Measurements from ENCODE around the gene PRPH2. TPM values are rescaled to one million over a fixed set of nuclear protein-coding genes. Genes with fewer than 3 reads are reported as not detected.

Gene PRPH2
- total and polyA plus RNA-seq, 2 donors (not counting 3 experiments of a cell fraction or from before 2014, with no cell fraction given): 0.40 to 0.46 TPM

DNA sequence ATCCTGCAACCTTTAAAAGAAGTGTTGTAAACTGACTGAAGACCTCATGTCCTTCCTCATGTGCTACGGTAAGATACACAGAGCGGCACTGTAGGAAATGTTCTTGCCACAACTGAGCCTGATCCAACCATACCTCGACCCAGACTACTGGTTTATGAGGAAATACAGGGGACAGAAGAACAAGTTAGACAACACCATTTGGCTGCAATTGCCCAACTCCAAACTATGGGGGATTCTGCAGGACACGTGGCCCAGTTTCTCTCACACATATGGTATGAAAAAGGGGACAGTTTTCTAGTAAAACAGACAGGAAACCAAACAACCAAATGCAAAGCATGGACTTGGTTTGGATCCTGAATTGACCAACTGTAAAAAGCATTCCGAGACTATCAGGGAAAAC, 10.5 kb downstream of the PRPH2 start:
- Histone ChIP-seq H3K9me3 (replicated peaks; ENCODE audit: control insufficient read depth, insufficient read depth, low read length) (peaks cover 2% of the 10 kb centered on the region), H3K4me3 (replicated peaks in 1 of 3; ENCODE audit: insufficient read depth in 1 of 3, low read depth in 1 of 3, low read length in 3 of 3) (no peak overlapping the region), H3K79me2 (ENCODE audit: control insufficient read depth, insufficient read depth, low read length) (no peaks in the 10 kb centered on the region), H3K27me3 (ENCODE audit: control insufficient read depth in 2 of 2, insufficient read depth in 2 of 2, low read length in 2 of 2) (no peaks in the 10 kb centered on the region), H3K4me2 (ENCODE audit: insufficient read depth, low read length) (no peak overlapping the region), H3K36me3 (ENCODE audit: control insufficient read depth in 2 of 2, extremely low read depth in 1 of 2, insufficient read depth in 2 of 2, low read length in 2 of 2) (no peaks in the 10 kb centered on the region), H3K9ac (replicated peaks; ENCODE audit: extremely low read depth, insufficient read depth, low read length) (no peak overlapping the region), H2AFZ (ENCODE audit: low read depth, low read length) (no peak overlapping the region), H3K27ac (ENCODE audit: insufficient read depth, low read depth, low read length) (no peak overlapping the region), H3K9me1 (replicated peaks; ENCODE audit: control insufficient read depth, extremely low read depth, insufficient read depth, low read length) (no peaks in the 10 kb centered on the region), H3K4me1 (ENCODE audit: control insufficient read depth, extremely low read depth, insufficient read depth, low read length) (peaks cover 6% of the 10 kb centered on the region), H4K20me1 (replicated peaks; ENCODE audit: control insufficient read depth, extremely low read depth, insufficient read depth, low read length) (no peaks in the 10 kb centered on the region)
- ChIA-PET CTCF (no interaction called here), POLR2A (no interaction called here)
- dilution Hi-C loops (cut with MboI; ENCODE audit: extremely low pct_ligation_motif_present, low sequenced_read_pairs): no loop called here
- TF ChIP-seq POLR2AphosphoS5 (IDR thresholded peaks at IDR 0.05; ENCODE audit: insufficient read depth, low read depth, low read length): no peak
- no peak for TF ChIP-seq FOS (IDR thresholded peaks at IDR 0.05; ENCODE audit: borderline replicate concordance, insufficient read depth, low read length)
- TF ChIP-seq MYC (IDR thresholded peaks at IDR 0.05; ENCODE audit: low read depth, low read length): no peak
- TF ChIP-seq EZH2 (IDR thresholded peaks at IDR 0.05; ENCODE audit: borderline replicate concordance, low read depth, low read length, severe bottlenecking): no peak
- TF ChIP-seq, protein P1, sequence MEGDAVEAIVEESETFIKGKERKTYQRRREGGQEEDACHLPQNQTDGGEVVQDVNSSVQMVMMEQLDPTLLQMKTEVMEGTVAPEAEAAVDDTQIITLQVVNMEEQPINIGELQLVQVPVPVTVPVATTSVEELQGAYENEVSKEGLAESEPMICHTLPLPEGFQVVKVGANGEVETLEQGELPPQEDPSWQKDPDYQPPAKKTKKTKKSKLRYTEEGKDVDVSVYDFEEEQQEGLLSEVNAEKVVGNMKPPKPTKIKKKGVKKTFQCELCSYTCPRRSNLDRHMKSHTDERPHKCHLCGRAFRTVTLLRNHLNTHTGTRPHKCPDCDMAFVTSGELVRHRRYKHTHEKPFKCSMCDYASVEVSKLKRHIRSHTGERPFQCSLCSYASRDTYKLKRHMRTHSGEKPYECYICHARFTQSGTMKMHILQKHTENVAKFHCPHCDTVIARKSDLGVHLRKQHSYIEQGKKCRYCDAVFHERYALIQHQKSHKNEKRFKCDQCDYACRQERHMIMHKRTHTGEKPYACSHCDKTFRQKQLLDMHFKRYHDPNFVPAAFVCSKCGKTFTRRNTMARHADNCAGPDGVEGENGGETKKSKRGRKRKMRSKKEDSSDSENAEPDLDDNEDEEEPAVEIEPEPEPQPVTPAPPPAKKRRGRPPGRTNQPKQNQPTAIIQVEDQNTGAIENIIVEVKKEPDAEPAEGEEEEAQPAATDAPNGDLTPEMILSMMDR (IDR thresholded peaks at IDR 0.05; ENCODE audit: extremely low read depth in 1 of 2, insufficient read depth in 1 of 2, low read depth in 1 of 2, low read length in 2 of 2): no peak
- TF ChIP-seq JUN (IDR thresholded peaks at IDR 0.05; ENCODE audit: borderline replicate concordance, insufficient read depth, insufficient read length, low read depth): no peak
- TF ChIP-seq GATA2 (IDR thresholded peaks at IDR 0.05; ENCODE audit: insufficient read depth, insufficient read length, low read depth, low read length): no peak
- no peak for TF ChIP-seq POLR2A (IDR thresholded peaks at IDR 0.05; ENCODE audit: low read depth, low read length)
- TF ChIP-seq, protein P2, sequence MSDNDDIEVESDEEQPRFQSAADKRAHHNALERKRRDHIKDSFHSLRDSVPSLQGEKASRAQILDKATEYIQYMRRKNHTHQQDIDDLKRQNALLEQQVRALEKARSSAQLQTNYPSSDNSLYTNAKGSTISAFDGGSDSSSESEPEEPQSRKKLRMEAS (IDR thresholded peaks at IDR 0.05; ENCODE audit: insufficient read depth, insufficient read length): no peak
- intact Hi-C loops (cut with micrococcal nuclease): no loop called here
- FAIRE-seq: no peak
- no peak for DNase-seq (ENCODE audit: low read depth, low spot score)
- BruUV-seq (replicated peaks): no TSS peak

Measured in endothelial cell of umbilical vein (primary cell).